Measurements from ENCODE around the gene ATF1.
"Not testable (repeated sequence)": the region's sequence is repeated elsewhere in the genome, so short reads cannot be mapped to it uniquely, and the experiment has no call there.

ATF1 gene

GRCh38 chr12:50753232-50753769 lies 10.6 kb upstream of the ATF1 start:
- DNase-seq (ENCODE audit: low read depth) = peak; percentile 68

DNA sequence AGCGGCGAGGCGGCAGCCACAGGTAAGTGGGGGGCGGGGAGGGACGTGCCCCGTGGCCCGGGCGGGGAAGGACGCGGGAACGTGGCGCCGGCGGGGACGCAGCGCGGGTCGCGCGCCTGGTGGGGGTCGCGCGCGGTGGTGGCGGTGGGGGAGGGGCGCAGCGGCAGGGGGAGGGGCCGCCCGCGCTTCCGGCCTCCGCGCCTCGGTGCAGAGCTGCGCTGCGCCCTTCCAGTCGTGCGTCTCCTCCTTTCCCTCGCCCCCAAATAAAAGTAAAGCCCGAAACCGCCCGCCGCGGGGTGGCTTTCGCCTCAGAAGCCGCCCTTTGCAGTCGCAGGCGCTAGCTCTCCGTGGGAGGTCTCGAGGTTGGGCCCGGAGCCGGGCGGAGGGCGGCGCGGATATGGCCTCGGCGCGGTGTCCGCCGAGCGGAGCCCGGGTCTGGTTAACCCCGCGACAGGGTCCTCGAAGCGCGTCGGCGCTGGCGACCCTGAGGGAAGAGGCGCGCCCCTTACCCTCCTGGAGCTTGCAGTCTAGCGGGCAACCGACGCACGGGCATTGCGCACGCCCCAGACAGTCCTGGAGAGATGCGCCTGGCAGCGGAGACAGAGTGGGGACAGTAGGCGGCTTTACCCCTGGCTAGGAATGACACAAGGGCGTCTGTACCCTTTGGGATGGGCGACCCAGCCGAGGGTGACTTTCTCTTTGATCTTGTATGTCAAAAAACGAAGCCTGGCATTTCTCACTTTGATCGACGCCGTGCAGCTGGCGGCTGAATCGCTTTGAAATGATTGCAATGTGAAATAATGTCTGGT lies 589 bp downstream of the ATF1 start:
- DNase-seq (ENCODE audit: low read depth) = peak; percentile 72

- DNase-seq (ENCODE audit: low read depth) = peak; percentile 48
These were observed 1.4 kb downstream of the ATF1 start for GRCh38 chr12:50765095-50765911.

DNA sequence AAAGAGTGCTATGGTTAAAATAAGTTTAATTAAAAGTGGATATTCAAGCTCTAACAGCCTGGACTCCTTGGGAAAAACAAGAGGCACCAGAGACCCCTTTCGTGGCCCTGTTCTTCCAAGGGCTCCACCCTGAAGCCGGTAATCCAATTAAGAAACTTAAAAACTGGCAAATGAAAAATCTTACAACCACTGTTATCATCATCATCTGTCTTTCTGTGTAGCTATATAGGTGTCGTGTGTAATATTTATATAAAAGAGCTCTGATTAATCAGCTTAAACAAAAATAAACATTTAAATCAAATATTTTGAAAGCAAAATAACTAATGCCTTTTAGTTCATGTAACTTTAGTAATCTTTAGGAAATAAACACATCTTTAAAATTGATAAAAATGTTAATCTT lies 4.5 kb downstream of the ATF1 start:
- DNase-seq (ENCODE audit: low read depth) = no peak

GRCh38 chr12:50768813-50769212 lies 4.9 kb downstream of the ATF1 start:
- not testable (repeated sequence) for DNase-seq (ENCODE audit: low read depth)

GRCh38 chr12:50771409-50771808 lies 7.5 kb downstream of the ATF1 start:
- no peak for DNase-seq (ENCODE audit: low read depth)

- no peak for DNase-seq (ENCODE audit: low read depth)
These were observed 8.6 kb downstream of the ATF1 start for GRCh38 chr12:50772470-50772869.

DNA sequence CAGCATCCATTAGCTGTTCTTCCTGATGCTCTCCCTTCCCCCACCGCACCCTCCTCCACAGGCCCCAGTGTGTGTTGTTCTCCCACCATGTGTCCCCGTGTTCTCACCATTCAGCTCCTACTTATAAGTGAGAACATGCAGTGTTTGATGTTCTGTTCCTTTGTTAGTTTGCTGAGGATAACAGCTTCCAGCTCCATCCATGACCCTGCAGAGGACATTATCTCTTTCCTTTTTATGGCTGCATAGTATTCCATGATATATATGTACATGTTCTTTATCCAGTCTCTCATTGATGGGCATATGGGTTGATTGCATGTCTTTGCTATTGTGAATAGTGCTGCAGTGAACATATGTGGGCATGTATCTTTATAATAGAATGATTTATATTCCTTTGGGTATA lies 9.0 kb downstream of the ATF1 start:
- no peak for DNase-seq (ENCODE audit: low read depth)

- DNase-seq (ENCODE audit: low read depth) = no peak
These were observed 11.3 kb downstream of the ATF1 start for GRCh38 chr12:50775251-50775650.

- no peak for DNase-seq (ENCODE audit: low read depth)
These were observed 13.1 kb downstream of the ATF1 start for GRCh38 chr12:50776749-50777728.

DNA sequence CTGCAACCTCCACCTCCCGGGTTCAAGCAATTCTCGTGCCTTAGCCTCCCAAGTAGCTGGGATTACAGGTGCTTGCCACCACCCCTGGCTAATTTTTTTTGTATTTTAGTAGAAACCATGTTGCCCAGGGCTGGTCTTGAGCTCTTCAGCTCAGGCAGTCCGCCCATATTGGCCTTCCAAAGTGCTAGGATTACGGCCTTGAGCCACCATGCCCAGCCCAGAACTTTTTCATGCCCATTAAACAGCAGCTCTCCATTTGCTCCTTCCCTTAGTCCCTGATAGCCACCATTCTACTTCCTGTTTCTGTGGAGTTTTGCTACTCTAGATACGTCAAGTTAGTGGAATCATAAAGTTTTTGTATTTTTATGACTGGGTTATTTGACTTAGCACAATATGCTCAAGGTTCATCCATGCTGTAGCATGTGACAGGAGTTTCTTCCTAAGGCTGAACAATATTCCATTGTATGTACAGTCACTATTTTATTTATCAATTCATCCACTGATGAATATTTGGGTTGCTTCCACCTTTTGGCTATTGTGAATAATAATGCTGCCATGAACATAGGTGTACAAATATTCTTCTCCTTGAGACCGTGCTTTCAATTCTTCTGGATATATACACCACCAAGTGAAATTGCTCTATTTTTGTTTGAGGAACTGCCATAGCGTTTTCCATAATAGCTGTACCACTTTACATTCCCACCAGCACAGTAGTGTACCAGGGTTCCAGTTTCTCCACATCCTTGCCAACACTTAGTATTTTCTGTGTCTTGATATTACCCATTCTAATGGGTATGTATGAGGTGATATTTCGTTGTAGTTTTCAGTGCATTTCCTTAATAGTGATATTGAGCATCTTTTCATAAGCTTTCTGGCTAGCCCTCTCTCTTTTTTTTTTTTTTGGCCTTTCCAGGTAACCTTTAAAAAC lies 15.0 kb downstream of the ATF1 start:
- DNase-seq (ENCODE audit: low read depth) = no peak

GRCh38 chr12:50780013-50780412 lies 16.1 kb downstream of the ATF1 start:
- DNase-seq (ENCODE audit: low read depth) = no peak

- DNase-seq (ENCODE audit: low read depth) = no peak
These were observed 20.6 kb downstream of the ATF1 start for GRCh38 chr12:50784501-50784900.

GRCh38 chr12:50785406-50786001 lies 21.6 kb downstream of the ATF1 start:
- peak; percentile 66 for DNase-seq (ENCODE audit: low read depth)

- peak; percentile 98 for DNase-seq (ENCODE audit: low read depth)
These were observed 22.8 kb downstream of the ATF1 start for GRCh38 chr12:50786498-50787231.

DNA sequence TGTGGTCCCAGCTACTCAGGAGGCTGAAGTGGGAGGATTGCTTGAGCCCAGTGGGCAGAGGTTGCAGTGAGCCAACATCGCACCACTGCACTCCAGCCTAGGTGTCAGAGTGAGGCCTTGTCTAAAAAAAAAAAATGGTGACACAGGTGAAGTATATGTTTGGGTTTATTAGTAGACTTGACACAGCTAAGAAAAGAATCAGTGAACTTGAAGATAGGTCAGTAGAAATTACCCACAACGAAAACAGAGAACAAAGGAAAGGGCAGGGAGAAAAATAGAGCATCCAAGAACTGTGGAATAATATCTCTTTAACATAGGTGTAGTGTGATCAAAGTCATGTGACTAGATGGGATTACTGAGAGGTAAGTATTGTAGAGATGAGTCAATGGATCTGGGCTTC lies 23.7 kb downstream of the ATF1 start:
- no peak for DNase-seq (ENCODE audit: low read depth)

DNA sequence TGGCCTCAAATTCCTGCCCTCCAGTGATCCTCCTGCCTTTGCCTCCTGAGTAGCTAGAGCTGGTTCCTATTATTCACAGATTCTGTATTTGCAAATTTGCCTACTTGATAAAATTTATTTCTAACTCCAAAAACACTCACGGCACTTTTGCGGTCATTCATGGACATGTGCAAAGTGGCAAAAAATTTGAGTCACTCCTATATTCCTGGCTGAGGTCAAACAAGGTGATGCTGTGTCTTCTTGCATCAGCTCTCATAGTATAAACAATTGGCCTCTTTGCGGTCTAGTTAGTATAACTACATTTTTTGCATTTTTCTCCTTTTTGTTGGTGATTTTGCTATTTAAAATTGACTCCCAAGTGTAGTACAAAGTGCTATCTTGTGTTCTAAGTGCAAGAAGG lies 24.7 kb downstream of the ATF1 start:
- DNase-seq (ENCODE audit: low read depth) = peak; percentile 96

DNA sequence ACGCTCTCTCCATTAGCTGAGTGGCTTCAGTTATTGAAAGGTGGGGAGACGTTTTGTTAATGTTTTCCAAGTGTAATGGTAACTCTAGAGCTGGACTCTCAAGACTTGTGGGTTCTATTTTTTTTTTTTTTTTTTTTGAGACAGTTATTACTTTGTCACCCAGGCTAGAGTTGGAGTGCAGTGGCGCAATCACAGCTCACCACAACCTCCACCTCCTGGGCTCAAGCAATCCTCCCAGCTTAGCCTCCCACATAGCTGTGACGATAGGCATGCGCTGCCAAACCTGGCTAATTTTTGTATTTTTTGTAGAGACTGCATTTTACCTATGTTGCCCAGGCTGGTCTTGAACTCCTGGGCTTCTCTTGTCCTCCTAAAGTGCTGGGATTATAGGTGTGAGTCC lies 26.2 kb downstream of the ATF1 start:
- DNase-seq (ENCODE audit: low read depth) = peak; percentile 66

DNA sequence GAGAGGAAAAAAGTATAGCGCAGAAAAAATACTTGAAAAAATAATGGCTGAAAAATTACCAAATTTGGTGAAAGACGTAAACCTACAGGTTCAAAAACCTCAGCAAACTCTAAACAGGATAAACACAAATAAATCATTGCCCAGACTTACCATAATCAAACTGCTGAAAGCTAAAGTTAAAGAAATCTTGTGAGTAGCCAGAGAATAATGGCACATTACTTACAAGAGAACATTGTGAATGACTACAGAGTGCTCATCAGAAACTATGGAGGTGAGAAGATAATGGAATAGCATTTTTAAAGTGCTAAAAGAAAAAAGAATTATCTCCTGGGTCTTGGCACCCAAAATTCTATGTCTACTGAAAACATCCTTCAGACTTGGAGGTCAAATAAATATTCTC lies 36.0 kb downstream of the ATF1 start:
- peak; percentile 35 for DNase-seq (ENCODE audit: low read depth)

All from amniotic epithelial cell (primary cell).